Stimulated activated naive CD8-positive, alpha-beta T cell treated with anti-CD3 and anti-CD28 coated beads, Interleukin-15, Interleukin-2, amounts not matched to agents 100 ng/mL and 50 ng/mL, for 24 hours (primary cell): ENCODE results near the gene CD70.
A peak's percentile ranks its signal among the peaks of the same experiment; 100 is the strongest.
"Not testable (repeated sequence)": the region's sequence is repeated elsewhere in the genome, so short reads cannot be mapped to it uniquely, and the experiment has no call there.

Source experiments
- H3K27ac Mint-ChIP-seq: one replicate; pipeline ENCODE4 v1.8.0; 2021; ENCODE audit warnings: mild to moderate bottlenecking, mixed read lengths
- H3K27me3 Mint-ChIP-seq: one replicate; pipeline ENCODE4 v1.8.0; 2021; ENCODE audit warnings: mixed read lengths
- H3K36me3 Mint-ChIP-seq: one replicate; pipeline ENCODE4 v1.8.0; 2021; ENCODE audit warnings: low read depth, mixed read lengths
- H3K4me1 Mint-ChIP-seq: one replicate; pipeline ENCODE4 v1.8.0; 2021; ENCODE audit warnings: low read depth, mixed read lengths
- H3K4me3 Mint-ChIP-seq: one replicate; pipeline ENCODE4 v1.8.0; 2021; ENCODE audit warnings: mild to moderate bottlenecking, mixed read lengths
- H3K9me3 Mint-ChIP-seq: one replicate; pipeline ENCODE4 v1.8.0; 2021; ENCODE audit warnings: mixed read lengths

CD70 gene

DNA sequence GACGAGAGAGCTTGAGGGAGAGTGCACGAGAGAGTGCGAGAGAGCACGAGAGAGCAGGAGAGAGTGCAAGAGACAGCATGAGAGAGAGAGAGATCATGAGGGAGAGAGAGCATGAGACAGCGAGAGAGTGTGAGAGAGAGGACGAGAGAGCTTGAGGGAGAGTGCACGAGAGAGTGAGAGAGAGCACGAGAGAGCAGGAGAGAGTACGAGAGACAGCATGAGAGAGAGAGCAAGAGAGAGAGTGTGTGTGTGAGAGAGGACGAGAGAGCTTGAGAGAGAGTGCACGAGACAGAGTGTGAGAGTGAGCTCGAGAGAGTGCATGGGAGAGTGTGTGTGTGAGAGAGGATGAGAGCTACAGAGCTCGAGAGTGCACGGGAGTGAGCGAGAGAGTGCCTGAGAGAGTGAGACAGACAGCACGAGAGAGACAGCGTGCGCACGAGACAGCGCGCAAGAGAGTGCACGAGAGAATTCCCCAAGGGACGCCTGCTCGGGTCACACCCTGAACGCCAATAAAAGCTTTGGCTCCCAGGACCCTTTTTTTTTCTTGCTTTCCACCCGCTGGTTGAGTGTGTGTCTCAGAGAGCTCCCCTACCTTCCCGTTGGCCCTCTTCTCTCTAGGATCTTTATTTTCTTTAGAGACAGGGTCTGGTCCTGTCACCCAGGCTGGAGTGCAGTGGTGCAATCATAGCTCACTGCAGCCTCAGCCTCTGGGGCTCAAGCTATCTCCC, 3.7 kb downstream of the CD70 start:
- H3K9me3 Mint-ChIP-seq = no peaks in the 10 kb centered on the region
- peaks cover 6% of the 10 kb centered on the region for H3K36me3 Mint-ChIP-seq
- H3K4me1 Mint-ChIP-seq = peaks cover 53% of the 10 kb centered on the region
- peaks cover 56% of the 10 kb centered on the region for H3K27me3 Mint-ChIP-seq
- H3K4me3 Mint-ChIP-seq = peak overlapping the region; percentile 90
- no peak overlapping the region for H3K27ac Mint-ChIP-seq

DNA sequence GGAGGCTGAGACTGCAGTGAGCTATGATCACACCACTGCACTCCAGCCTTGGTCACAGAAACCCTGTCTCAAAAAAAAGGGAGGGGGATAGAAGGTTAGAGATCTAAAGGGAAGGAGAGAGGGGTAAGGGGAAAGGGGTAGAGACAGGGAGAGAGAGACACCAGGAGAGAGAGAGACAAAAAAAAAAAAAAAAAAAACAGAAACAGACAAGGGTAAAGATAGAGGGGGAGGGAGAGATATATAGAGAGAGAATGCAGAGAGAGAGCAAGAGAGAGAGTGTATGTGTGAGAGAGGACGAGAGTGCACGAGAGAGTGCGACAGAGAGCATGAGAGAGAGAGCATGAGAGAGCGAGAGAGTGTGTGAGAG, 4.2 kb downstream of the CD70 start:
- Mint-ChIP-seq H3K9me3 (no peaks in the 10 kb centered on the region), H3K4me3 (peak overlapping the region; percentile 90), H3K4me1 (peaks cover 50% of the 10 kb centered on the region), H3K27me3 (peaks cover 57% of the 10 kb centered on the region), H3K27ac (no peak overlapping the region), H3K36me3 (peaks cover 6% of the 10 kb centered on the region)

DNA sequence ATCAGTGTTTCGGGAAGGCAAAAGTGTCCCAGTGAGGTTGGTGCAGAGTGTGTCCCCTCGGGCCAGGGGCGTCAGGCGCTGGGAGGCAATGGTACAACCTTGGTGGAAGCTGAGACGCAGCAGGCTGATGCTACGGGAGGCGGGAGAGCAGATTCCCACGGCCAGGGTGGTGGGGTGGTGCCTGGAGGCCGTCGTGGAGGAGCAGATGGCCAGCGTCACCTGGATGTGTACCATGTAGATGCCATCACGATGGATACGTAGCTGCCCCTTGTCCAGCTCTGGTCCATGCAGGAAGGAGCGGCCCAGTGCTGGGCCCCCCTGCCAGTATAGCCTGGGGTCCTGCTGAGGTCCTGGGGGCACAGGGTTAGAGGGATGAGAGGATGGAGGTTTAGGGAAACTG, 4.9 kb downstream of the CD70 start:
- Mint-ChIP-seq H3K9me3 (no peaks in the 10 kb centered on the region), H3K36me3 (peaks cover 6% of the 10 kb centered on the region), H3K27me3 (peaks cover 61% of the 10 kb centered on the region), H3K27ac (no peak overlapping the region), H3K4me1 (peaks cover 44% of the 10 kb centered on the region), H3K4me3 (no peak overlapping the region)

DNA sequence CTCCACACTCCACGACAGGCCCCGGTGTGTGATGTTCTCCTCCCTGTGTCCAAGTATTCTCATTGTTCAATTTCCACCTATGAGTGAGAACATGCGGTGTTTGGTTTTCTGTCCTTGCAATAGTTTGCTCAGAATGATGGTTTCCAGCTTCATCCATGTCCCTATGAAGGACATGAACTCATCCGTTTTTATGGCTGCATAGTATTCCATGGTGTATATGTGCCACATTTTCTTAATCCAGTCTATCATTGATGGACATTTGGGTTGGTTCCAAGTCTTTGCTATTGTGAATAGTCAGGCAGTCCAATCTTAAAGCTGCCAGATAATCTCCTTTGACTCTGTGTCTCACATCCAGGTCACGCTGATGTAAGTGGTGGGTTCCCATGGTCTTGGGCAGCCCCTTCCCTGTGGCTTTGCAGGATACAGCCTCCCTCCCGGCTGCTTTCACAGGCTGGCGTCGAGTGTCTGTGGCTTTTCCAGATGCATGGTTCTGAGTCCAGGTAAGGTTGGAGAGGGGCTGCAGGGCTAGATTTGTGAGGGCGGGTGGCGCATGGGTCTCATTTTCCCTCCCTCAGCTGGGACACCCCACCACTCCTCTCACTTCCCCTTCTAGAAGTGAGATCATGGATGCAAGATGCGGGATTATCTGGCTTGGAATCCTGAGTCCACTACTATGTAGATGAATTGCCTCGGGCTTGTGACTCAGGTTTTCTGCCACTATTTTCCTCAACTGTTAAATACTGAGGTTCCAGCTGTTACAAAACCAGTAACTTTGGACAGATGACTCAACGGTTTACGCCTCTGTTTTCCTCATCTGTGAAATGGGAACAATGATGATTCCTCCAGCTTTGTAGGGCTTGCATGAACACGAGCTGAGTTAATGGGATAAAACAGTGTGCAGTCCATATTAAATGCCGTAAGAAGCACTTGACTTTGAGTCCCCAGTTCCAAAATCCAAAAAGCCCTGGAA, 8.2 kb downstream of the CD70 start:
- H3K4me1 Mint-ChIP-seq = peaks cover 21% of the 10 kb centered on the region
- not testable (repeated sequence) for H3K36me3 Mint-ChIP-seq, H3K27ac Mint-ChIP-seq, H3K4me3 Mint-ChIP-seq, H3K9me3 Mint-ChIP-seq
- peaks cover 34% of the 10 kb centered on the region for H3K27me3 Mint-ChIP-seq

DNA sequence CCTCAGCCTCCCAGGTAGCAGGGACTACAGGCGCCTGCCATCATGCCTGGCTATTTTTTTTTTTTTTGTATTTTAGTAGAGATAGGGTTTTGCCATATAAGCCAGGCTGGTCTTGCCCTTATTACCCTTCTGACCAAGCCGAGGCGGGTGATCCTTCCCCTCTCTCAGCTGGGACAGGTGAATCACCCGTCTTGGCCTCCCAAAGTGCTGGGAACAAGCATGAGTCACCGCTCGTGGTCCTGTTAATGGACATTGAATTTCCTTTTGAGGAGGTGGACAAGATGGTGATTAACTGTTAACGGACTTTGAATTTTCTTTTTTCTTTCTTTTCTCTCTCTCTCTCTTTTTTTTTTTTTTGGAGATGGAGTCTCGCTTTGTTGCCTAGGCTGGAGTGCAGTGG, 10.6 kb downstream of the CD70 start:
- peaks cover 12% of the 10 kb centered on the region for H3K27me3 Mint-ChIP-seq
- H3K4me3 Mint-ChIP-seq = no peak overlapping the region
- no peaks in the 10 kb centered on the region for H3K9me3 Mint-ChIP-seq
- H3K36me3 Mint-ChIP-seq = no peaks in the 10 kb centered on the region
- peaks cover 9% of the 10 kb centered on the region for H3K4me1 Mint-ChIP-seq
- H3K27ac Mint-ChIP-seq = no peak overlapping the region

DNA sequence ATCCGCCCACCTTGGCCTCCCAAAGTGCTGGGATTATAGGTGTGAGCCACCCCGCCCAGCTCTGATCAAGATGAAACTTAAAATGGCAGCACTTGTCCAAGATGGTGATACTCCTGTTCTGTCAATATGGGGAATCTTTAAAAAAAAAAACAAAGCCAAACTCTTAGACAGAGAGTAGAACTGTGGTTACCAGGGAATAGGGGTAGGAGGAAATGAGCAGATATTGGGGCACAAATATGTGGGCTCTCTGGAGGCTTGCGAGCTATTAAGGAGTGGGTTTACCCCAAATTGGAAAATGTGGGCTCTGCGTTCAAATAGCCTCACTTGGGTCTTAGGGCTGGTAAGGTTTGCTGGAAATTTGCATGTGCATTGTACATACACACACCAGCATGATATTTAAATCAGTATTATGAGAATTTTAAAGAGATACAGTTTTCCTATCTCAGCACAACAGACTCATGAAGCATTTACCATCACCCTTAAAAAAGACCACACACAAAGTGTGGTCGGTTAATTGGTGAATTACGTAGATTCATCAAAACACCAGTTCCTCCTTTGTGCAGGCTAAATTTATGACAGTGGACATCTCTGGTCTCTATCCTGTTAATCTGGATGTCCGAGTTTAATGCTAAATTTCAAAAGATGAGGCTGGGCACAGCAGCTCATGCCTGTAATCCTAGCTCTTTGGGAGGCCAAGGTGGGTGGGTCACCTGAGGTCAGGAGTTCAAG, 11.3 kb downstream of the CD70 start:
- Mint-ChIP-seq H3K27ac (no peak overlapping the region), H3K36me3 (no peaks in the 10 kb centered on the region), H3K4me1 (peaks cover 9% of the 10 kb centered on the region), H3K9me3 (no peaks in the 10 kb centered on the region), H3K27me3 (peaks cover 8% of the 10 kb centered on the region), H3K4me3 (no peak overlapping the region)

DNA sequence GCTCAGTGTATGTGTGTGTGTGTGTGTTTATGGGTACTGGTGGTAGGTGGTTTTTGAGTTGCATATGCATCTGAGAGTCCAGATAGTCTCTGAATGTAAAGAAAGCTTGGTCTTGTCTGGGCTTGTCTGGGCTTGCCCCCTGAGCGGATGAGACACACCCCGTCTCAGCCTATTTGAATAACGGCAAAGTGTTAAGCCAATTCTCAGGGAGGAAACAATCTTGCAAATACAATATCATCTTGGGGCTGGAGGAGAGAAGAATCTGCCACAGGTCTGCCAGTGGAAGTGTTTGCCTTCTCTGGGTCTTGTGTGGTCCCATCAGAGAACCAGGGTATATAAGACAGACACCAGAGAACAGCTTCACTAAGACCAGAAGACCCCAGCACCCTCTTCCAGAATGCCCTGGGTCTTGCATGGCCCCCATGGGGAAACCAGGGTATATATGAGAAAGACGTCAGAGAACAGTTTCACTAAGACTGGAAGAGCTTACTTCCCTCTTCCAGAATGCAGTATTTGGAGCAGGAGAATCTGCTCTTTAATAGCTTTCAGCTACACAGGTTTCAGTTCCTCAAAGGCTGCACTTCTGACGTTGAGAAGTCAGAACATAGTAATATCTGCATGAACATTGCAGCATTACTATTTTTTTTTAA, 13.3 kb downstream of the CD70 start:
- no peak overlapping the region for H3K4me3 Mint-ChIP-seq
- H3K27me3 Mint-ChIP-seq = peaks cover 8% of the 10 kb centered on the region
- no peak overlapping the region for H3K27ac Mint-ChIP-seq
- no peaks in the 10 kb centered on the region for H3K36me3 Mint-ChIP-seq
- peaks cover 9% of the 10 kb centered on the region for H3K4me1 Mint-ChIP-seq
- no peaks in the 10 kb centered on the region for H3K9me3 Mint-ChIP-seq

DNA sequence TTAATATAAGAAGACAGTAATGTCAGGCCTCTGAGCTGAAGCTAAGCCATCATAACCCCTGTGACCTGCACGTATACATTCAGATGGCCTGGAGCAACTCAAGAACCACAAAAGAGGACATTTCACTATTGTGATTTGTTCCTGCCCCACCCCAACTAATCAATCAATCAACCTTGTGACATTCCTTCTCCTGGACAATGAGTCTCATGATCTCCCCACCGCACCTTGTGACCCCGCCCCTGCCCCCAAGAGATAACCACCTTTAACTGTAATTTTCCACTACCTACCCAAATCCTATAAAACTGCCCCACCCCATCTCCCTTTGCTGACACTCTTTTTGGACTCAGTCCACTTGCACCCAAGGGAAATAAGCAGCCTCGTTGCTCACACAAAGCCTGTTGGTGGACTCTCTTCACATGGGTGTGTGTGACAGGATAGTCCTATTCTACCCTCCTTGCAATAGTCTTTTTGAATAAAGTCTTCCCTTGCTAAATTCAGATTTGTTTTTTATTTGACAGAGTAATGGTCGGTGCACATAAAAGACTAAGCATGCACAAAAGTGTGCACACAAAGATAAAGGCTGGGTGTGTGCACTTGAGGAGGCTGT, 14.0 kb downstream of the CD70 start:
- Mint-ChIP-seq H3K9me3 (no peaks in the 10 kb centered on the region), H3K36me3 (no peaks in the 10 kb centered on the region), H3K27me3 (peaks cover 14% of the 10 kb centered on the region), H3K4me1 (peaks cover 9% of the 10 kb centered on the region), H3K4me3 (no peak overlapping the region), H3K27ac (no peak overlapping the region)

DNA sequence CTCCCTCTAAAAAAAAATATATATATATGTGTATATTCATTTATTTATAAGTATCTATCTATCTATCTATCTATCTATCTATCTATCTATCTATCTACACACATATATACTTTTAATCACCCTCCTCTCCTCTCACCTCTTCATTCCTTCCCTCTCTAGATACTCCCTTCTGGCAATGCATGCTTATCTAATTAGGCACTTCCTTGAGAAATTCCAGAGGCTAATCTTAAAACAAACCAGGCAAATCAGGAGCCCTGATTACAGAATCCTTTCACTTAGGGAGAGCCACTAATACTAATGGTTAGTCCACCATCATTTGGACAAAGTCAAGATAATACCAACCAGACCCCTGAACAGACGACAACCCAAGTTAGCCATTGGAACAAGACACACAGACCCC, 17.6 kb downstream of the CD70 start:
- peaks cover 4% of the 10 kb centered on the region for H3K9me3 Mint-ChIP-seq
- no peaks in the 10 kb centered on the region for H3K36me3 Mint-ChIP-seq
- H3K4me1 Mint-ChIP-seq = peaks cover 4% of the 10 kb centered on the region
- no peak overlapping the region for H3K27ac Mint-ChIP-seq
- H3K27me3 Mint-ChIP-seq = peaks cover 24% of the 10 kb centered on the region
- no peak overlapping the region for H3K4me3 Mint-ChIP-seq

DNA sequence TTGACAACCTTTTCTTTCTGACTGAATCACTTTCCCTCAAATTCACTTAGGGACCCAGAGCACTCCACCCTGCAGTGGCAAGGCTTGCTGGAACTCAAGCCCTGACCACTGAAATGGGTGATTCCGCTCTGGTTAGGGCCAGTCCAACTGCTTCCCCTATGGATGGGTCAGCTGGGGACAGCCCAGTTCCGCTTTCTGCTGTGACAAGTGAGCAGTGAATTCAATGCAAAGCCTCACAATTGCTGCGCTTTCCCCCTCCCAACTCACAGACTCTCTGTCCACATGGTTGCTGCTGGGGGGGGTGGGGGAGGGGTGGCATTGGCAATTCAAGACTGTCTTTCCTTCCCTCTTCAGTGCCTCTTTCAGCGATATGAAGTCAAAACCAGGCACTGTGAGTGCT, 18.7 kb downstream of the CD70 start:
- Mint-ChIP-seq H3K4me3 (no peak overlapping the region), H3K27me3 (peaks cover 27% of the 10 kb centered on the region), H3K9me3 (peaks cover 4% of the 10 kb centered on the region), H3K36me3 (no peaks in the 10 kb centered on the region), H3K4me1 (no peaks in the 10 kb centered on the region), H3K27ac (no peak overlapping the region)

DNA sequence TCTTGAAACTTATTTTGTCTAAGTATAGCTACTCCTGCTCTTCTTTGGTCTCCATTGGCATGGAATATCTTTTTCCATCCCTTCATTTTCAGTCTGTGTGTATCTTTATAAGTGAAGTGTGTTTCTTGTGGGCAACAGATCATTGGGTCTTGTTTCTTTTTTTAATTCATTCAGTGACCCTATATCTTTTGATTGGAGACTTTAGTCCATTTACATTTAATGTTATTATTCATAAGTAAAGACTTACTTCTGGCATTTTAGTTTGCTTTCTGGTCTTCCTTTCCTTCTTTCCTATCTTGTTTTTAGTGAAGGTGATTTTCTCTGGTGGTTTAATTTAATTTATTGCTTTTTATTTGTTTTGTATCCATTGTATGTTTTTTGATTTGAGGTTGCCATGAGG, 19.8 kb downstream of the CD70 start:
- H3K4me1 Mint-ChIP-seq = no peaks in the 10 kb centered on the region
- no peak overlapping the region for H3K27ac Mint-ChIP-seq
- no peak overlapping the region for H3K4me3 Mint-ChIP-seq
- no peaks in the 10 kb centered on the region for H3K36me3 Mint-ChIP-seq
- H3K27me3 Mint-ChIP-seq = peaks cover 31% of the 10 kb centered on the region
- H3K9me3 Mint-ChIP-seq = peaks cover 4% of the 10 kb centered on the region

DNA sequence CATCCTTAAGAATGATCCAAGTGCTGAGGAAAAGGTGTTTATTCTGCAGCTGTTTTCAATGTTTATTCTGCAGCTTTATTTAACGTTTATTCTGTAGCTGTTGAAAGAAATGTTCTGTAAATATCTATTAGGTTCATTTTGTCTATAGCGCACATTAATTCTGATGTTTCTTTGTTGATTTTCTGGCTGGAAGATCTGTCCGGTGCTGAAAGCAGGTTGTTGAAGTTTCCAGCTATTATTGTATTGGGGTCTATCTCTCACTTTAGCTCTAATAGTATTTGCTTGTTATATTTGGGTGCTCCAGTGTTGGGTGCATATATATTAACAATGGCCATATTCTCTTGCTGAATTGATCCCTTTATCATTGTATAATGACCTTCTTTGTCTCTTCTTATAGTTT, 20.2 kb downstream of the CD70 start:
- Mint-ChIP-seq H3K36me3 (no peaks in the 10 kb centered on the region), H3K9me3 (peaks cover 4% of the 10 kb centered on the region), H3K27me3 (peaks cover 32% of the 10 kb centered on the region), H3K27ac (no peak overlapping the region), H3K4me3 (no peak overlapping the region), H3K4me1 (no peaks in the 10 kb centered on the region)

DNA sequence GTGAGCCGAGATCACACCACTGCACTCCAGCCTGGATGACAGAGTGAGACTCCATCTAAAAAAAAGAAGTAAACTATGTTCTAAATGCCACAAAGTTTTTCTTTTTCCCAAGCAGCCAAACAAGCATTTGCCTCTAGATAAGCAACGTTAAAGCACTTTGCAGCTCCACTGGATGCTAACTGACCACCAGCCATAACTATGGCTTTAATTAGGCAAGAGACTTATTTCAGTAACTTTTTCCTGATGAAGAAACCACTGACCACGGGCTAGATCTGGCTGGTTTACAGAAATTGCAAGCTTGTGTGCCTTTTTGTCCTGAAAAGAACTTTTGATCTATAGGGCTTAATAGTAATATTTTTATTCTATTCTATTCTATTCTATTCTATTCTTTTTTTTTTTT, 22.1 kb downstream of the CD70 start:
- peaks cover 13% of the 10 kb centered on the region for H3K9me3 Mint-ChIP-seq
- no peak overlapping the region for H3K27ac Mint-ChIP-seq
- H3K4me3 Mint-ChIP-seq = no peak overlapping the region
- H3K27me3 Mint-ChIP-seq = peaks cover 37% of the 10 kb centered on the region
- H3K4me1 Mint-ChIP-seq = no peaks in the 10 kb centered on the region
- H3K36me3 Mint-ChIP-seq = no peaks in the 10 kb centered on the region

DNA sequence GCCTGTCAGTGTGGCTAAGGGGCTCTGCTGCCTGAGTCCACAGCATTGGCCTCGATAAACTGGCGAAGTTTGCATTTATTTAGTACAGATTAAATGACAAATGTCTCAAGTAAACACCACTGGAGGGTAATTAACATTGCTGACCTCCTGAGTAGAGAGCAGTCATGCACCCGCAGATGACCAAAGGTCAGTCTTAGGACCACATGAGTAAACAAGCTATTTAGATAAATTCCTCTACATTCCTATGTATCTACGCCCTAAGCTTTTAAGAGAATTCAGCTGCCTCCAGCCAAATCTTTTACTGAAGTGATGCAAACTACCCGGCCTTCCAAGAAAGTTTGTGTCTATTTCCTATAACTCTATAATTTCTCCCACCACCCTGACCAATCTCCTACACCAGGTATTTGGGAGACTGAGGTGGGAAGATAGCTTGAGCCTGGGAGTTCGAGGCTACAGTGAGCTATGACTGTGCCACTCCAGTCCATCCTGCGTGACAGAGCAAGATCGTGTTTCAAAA, 22.9 kb downstream of the CD70 start:
- Mint-ChIP-seq H3K36me3 (no peaks in the 10 kb centered on the region), H3K27ac (peak overlapping the region; percentile 53), H3K4me1 (no peaks in the 10 kb centered on the region), H3K4me3 (no peak overlapping the region), H3K27me3 (peaks cover 37% of the 10 kb centered on the region), H3K9me3 (peaks cover 13% of the 10 kb centered on the region)
